DMS79 treated with DMSO at 0.1 percent for 48 hours (cell line): ENCODE data around the gene GNAI1.
A peak's percentile ranks its signal among the peaks of the same experiment; 100 is the strongest.
"Not testable (repeated sequence)": the region's sequence is repeated elsewhere in the genome, so short reads cannot be mapped to it uniquely, and the experiment has no call there.

ENCODE experiments used
- DNase-seq: peaks from one replicate; lab custom pipeline; 2025; lab: John Stamatoyannopoulos, UW

Gene GNAI1

DNA sequence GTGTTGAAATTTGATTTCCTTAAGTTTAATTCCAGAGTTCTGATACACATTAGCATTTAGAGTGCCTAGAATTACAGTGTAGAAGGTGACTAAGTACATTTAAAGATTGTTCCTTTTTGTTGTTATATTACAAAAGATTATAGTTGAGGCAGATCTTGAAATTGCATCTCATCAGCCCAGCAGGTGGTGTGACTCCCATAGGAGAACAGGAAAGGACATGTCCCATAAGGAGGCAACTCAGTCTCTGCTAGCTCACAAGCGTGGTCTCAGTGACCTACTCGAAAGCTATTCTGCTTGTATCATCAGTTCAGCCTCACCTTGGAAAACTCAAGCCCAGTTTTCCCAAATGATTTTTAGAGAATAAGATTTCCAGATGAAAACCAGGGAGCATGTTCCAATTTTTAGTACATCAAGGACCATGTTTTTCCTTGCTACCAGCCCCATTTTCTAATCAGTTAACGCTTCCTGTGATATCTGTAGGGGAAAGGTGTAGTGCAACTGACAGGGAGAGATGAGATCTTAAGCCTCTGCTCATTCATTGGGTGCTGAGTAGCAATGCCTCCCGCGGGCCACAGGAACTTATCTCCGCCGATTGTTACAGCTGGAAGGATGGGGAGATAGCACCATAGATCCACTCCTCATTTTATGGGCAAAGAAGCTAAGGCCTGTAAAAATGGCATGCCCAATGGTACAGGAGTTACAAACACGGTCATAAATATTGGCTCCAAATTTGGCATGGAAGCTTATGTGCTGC, 1.1 kb upstream of the GNAI1 start:
- DNase-seq = no peak

DNA sequence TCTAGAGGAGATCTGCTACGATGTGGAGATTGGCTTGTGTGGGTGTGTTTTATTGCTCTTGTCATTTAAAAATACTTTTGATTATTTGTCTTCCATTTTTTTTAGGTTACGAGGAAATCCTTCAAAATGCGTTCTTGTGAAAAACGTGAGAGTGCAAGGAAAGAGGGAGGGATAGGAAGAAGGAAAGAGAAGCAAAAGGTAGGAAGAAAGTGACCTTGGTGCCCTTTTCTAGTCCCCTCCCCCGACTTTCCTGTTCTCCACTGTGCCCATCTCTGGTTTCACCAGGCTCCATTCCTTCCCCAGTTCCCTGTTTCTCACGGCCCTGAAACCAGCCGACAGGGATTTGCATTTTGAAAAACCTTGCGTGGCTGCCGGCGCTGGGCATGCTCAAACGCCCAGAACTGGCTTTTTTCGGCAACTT, 506 bp upstream of the GNAI1 start:
- DNase-seq = peak; percentile 71

- DNase-seq = peak; percentile 79
These were observed 876 bp downstream of the GNAI1 start for GRCh38 chr7:80135309-80136104.

- DNase-seq = peak; percentile 57
These were observed 1.8 kb downstream of the GNAI1 start for GRCh38 chr7:80136261-80137055.

DNA sequence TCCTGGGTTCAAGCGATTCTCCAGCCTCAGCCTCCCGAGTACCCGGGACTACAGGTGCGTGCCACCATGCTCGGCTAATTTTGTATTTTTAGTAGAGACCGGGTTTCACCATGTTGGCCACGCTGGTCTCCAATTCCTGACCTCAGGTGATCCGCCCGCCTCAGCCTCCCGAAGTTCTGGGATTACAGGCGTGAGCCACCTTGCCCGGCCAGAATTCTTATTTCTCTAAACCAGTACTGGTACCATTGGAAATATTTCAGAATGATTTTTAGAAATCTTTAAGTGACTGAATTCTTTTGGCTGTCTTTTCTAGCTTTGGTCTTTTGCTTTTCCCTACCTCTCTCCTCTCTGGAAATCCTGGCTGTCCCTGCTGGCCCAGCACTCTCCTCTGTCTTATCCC, 2.8 kb downstream of the GNAI1 start:
- no peak for DNase-seq

- peak; percentile 20 for DNase-seq
These were observed 4.6 kb downstream of the GNAI1 start for GRCh38 chr7:80139236-80139635.

GRCh38 chr7:80140388-80140787, 5.8 kb downstream of the GNAI1 start:
- no peak for DNase-seq

DNA sequence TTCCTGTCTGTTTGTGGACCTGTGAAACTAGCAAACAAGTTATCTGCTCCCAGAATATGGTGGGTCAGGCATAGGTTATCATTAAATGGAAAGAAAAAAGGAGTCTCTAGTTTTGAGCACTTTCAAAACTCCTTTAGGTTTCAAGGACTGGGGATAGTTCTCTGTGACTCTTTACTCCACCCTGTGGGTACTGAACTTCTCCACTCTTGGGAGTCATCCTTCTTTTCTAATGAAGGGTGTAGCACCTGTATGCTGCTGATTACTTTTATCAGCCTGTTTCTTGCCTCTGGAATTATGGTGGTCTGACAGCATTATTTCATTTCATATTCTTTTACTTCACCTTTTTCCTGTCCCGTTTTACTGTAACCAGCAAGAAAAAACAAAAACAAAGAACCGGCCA, 6.7 kb downstream of the GNAI1 start:
- DNase-seq = no peak

DNA sequence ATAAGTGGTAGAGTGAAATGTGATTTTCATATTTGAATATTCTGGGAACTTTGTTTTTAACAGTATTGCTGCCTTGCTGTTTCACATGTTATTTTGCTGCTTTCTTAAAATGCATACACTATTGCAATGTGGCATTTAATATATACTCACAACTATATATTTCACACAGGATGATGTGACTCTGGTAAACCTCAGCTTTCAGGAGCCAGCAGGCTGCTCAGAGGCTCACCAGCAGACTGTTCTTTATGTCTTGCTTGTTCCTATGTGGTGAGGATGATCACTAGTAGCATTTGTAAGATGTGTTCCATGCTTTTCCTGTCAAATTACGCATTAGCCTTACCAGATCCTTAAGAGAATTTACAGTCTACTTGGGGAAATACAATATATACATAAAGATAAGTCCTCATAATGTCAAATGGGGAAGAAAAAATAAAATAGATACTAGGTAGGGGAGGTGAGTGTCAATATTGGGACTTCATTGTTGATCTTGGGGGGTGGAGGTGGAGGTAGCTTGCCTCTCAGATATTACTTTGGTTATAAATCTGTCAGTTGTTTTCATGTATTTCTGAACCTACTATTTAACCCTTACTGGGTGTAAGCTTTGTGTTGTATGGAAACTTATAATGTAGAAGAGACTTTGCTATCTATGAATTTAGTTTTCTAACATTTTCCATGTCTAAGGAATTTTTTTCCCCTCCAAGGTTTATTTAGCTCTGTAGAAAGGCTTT, 8.4 kb downstream of the GNAI1 start:
- DNase-seq = no peak

DNA sequence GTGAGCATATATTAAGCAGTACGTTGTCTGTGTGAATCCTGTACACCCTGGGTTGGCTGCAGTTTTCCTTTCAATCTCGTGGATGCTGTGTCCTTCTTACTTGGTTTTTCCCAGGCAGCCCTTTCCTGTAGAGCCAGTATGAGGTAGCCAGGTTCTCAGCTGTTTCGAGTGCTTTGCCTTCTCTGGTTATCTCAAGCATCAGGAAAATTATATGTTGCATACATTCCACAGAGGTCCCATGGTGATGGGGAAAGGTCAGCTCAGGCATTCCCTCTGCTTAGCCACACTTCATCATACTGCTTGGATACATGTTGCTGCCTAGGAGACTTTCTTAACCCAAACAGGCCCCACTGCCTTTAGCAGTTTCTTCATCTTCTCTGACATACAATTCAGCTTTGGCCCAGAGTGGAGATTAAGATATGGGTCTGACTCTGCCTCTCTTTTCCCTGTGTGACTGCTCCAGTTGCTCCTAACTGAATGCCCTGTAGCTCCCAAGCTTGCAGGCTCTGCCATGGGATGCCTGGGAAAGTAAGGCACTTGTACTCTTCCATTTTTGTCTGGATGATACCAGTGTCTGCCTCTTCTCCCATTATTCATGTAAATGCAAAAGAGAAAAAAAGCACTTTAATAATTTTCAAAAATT, 11.3 kb downstream of the GNAI1 start:
- no peak for DNase-seq

DNA sequence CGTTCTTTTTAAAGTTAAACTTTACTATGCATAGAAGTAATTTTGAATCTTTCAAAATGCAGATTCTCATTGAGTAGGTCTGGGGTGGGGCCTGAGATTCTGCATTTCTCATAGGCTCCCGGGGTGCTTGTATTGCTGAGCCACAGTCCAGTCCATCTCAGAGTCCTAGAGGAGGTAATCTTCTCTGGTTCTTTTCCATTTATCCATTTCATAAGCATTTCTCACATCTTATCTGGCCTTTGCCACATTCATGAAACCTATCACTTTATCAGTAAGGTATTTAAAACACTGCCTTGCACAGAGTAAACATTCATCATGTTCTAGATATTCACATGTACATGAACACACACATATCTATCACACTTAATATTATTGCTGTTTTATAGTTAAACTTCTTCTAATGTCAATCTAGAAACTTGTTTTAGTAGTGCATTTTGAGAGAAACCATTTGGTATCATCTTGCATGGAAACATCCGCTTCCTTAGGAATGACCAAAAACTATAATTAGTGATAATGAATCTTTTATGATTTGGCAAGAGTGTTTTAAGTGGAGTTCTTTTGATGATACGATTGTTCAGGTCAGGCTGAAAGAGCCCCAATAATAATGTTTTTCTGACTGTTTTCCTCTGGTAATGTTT, 12.0 kb downstream of the GNAI1 start:
- no peak for DNase-seq

DNA sequence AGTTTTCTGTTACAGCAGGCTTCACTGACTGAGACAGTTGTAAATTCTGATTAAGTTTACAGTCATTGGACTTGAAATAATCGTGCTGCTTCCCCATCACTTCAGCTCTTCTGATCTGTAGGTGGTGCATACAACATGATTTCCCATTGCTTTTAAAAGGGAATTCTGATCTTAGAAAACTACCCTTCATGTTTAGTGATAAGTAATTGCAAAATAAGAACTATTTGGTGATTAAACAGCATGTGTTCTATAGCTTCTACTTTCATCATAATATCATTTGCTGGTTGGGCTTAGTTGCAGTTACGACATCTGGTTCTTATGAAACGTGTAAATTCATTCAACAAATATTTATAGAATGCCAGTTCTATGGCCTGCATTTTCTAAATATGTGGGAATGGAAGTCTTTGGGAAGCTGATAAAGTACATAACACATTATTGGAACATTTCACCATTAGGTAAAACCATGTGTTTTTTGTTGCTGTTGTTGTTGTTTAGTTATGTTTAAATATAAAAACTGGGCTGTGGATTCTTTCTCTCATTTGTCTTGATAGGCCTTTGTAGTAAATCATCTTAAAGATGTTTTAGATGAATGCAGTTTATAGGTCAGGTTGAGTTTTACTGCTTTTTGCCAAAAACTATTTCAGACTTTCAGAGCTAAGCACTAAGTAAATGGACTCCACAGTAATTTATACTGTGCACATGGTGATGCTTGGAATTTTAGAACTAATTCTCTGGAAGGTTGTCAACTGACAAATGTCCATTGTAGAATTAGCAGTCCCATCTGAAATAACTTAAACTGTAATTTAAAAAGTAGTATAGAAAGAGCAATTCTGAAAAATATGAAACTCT, 13.1 kb downstream of the GNAI1 start:
- no peak for DNase-seq

DNA sequence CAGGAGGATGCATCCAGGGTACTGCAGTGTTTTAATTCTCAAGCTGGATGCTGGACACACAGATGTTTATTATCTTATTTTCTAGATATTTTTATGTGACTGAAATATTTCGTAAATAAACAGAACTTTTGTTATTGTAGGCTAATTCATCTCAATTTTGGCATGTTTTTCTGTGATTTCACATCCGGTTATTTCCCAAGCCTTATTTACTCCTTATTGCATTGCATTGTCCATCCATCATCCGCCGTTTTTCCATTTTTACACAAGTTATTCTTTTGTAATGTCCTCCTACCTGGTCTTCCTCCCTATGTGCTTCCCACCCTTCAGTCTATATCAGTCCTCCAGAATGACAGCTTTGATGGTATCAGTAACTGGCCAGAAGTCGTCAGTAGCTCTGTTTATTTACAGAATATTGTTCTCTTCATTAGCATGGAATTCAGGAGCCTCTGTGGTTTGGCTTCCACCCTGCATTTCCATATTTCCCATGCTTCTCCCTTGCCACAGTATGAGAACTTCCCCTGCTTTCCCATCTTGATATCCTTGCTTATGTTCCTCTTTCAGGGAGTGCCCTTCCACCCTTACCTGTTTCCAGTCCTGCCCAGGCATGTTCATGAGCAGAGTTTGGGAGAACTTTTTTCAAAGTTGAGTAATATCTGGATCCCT, 16.1 kb downstream of the GNAI1 start:
- no peak for DNase-seq

DNA sequence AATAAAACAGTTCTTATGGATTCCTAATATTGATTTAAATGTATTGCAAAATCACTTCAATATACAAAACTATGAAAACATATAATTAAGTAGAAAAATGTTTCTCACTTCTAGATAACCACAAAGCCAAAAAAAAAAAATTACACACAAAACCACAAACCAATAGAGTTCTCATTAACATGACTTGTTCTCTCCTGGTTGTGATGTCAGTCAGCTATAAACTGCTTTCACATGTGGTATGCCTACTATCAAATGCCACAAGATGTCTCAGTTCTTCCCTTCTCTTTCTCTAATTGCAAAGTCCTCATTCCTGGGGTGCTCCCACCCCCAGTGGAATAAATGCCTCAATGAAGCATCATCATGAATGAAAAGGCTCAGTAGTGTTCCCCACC, 16.6 kb downstream of the GNAI1 start:
- no peak for DNase-seq

GRCh38 chr7:80153446-80153845, 18.8 kb downstream of the GNAI1 start:
- DNase-seq = no peak

GRCh38 chr7:80154656-80155333, 20.2 kb downstream of the GNAI1 start:
- DNase-seq = no peak

GRCh38 chr7:80155374-80155773, 20.7 kb downstream of the GNAI1 start:
- DNase-seq = no peak

DNA sequence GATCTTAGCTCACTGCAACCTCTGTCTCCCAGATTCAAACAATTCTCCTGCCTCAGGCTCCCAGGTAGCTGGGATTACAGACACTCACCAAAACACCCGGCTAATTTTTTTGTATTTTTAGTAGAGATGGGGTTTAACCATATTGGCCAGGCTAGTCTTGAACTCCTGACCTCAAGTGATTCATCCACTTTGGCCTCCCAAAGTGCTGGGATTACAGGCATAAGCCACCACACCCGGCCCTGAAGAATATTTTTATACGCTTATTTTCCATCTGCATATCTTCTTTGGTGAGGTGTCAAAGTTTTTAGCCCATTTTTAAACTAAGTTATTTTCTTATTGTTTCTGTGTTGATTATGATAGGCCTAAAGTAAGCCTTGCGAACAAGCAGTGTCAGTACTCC, 23.1 kb downstream of the GNAI1 start:
- DNase-seq = not testable (repeated sequence)

DNA sequence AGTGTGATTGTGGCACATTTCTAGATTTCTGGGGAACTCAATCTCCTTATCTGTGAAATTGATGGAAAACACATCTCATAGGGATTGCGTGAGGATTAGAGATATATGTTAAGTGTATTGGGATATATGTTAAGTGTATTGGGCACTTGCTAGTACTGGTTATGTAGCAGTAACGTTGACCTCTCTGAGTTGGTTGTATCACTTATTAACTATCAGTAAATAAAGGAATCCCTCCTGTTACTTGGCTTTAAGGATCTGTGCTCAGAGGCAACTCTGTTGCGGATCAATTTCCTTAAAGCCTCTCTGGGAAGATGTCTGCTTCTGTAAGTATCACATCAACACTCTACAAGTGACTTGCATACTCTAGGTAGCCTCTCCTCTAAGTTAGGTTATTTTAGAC, 25.2 kb downstream of the GNAI1 start:
- no peak for DNase-seq
